Measurements from ENCODE around the gene ENTPD8. TPM values are rescaled to one million over a fixed set of nuclear protein-coding genes. Genes with fewer than 3 reads are reported as not detected.

The ENTPD8 gene
- total RNA-seq, 2 experiments from 2014 or later = not detected

DNA sequence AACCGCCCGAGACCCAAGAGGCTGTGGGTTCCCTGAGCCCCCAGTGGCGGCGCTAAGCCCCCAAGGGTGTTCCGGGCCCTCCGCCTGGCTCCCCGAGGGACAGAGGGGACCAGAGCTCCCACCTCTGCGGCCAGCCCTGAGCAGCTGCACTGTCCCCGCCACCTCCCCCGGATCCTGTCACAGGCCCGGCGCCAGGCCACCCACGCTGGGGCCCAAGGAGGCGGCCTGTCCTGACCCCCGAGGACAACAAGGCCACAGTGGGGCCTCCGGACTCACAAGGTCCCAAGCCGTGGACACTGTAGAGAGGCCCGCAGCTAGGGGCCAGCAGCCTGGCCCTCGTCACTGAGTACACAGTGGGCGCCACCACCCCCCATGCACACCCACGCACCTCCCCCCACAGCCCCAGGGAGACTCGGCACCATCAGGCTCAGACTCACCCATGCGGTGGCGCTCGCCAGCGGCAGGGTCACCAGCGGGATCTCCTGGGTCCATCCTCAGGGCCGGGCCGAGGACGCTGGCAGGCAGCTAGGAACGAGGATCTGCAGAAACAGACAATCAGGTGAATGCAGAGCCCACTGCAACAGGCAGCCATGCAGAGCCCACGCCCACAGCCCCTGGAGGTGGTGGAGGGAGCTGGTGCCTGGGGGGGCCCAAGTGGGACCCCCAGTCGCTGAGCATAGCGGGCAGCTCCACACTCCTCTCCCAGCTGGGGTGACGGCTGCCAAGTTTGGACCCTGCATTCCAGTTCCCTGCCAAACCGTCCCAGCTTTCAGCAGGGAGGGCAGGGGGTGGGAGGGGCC lies 46.1 kb downstream of the ENTPD8 start:
- peaks cover 20% of the 10 kb centered on the region for H3K4me1 Mint-ChIP-seq (ENCODE audit: low read depth)
- DNase-seq (no peak), ATAC-seq (no peak)
- no peak overlapping the region for H3K27ac Mint-ChIP-seq
- H3K4me3 Mint-ChIP-seq = no peak overlapping the region
- no peaks in the 10 kb centered on the region for H3K36me3 Mint-ChIP-seq (ENCODE audit: low read depth)
- intact Hi-C loops (cut with micrococcal nuclease) = no loop called here
- H3K9me3 Mint-ChIP-seq = no peaks in the 10 kb centered on the region
- ChIA-PET POLR2A (interaction anchor here (0.6 to 1.4 kb wide), 2 partner anchors 33 to 97 kb away, joined by 3 read pairs; no protein-coding TSS in a partner anchor), CTCF (interaction anchor here (1.2 kb wide), 1 partner anchor 132 kb away, joined by 3 read pairs; no protein-coding TSS in a partner anchor)
- H3K27me3 Mint-ChIP-seq = no peaks in the 10 kb centered on the region
- TF ChIP-seq, protein P1, sequence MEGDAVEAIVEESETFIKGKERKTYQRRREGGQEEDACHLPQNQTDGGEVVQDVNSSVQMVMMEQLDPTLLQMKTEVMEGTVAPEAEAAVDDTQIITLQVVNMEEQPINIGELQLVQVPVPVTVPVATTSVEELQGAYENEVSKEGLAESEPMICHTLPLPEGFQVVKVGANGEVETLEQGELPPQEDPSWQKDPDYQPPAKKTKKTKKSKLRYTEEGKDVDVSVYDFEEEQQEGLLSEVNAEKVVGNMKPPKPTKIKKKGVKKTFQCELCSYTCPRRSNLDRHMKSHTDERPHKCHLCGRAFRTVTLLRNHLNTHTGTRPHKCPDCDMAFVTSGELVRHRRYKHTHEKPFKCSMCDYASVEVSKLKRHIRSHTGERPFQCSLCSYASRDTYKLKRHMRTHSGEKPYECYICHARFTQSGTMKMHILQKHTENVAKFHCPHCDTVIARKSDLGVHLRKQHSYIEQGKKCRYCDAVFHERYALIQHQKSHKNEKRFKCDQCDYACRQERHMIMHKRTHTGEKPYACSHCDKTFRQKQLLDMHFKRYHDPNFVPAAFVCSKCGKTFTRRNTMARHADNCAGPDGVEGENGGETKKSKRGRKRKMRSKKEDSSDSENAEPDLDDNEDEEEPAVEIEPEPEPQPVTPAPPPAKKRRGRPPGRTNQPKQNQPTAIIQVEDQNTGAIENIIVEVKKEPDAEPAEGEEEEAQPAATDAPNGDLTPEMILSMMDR (IDR thresholded peaks at IDR 0.05) = no peak

DNA sequence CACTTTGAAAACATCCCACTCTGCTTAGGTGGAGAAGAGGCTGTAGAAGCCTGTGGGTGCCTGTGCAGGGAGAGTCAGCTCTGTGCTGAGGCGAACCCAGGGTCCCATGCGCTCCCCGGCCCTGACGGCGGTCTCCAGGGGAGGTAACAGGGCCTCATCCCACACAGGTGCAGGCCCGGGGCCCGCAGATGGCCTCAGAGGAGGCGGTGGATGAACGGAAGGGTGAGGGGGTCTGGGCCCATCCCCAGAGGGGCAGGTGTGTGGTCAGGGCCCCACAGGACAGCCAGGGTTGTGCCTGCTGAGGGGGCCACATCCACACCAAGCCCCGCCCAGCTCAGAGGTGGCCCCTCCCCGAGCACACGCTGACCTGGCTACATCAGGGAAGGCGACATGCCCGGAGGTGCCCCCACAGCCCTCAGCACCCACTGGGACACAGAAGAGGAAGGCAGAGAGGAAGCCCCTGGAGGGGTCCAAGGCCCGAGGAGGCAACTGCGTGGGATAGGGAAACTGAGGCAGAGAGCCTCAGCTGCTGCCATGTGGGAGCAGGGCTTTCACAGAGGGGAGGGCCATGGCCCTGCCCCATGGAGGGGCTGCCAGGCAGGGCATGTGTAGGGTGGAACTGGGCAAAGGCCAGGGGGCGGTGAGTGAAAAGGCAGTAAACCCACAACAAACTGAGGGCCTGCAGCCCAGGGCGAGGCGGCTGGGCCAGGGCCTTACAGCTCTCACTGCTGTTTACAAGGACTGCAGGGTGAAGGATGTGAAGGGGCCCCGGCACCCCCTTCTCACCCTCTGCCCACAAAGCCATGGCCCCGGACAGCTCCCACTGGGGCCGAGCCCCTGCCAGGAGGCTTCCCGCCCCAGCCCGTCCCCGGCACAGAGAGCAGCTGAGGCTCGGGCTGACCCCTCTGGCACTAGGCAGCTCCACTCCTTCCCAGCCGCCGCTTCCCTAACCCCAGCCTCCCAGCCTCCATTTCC lies 47.7 kb downstream of the ENTPD8 start:
- Mint-ChIP-seq H3K4me1 (ENCODE audit: low read depth) (peaks cover 16% of the 10 kb centered on the region), H3K27ac (no peak overlapping the region), H3K27me3 (no peaks in the 10 kb centered on the region), H3K36me3 (ENCODE audit: low read depth) (no peaks in the 10 kb centered on the region), H3K4me3 (no peak overlapping the region), H3K9me3 (no peaks in the 10 kb centered on the region)
- ChIA-PET POLR2A (interaction anchor here (1.4 kb wide), 1 partner anchor 99 kb away, joined by 3 read pairs; no protein-coding TSS in a partner anchor), CTCF (interaction anchor here (0.8 kb wide), 1 partner anchor 29 kb away, joined by 3 read pairs; the partner anchor contains the start of genes EXD3 and NOXA1)
- ATAC-seq = no peak
- DNase-seq = no peak
- intact Hi-C loops (cut with micrococcal nuclease) = no loop called here
- TF ChIP-seq, protein P1 (IDR thresholded peaks at IDR 0.05) = no peak

DNA sequence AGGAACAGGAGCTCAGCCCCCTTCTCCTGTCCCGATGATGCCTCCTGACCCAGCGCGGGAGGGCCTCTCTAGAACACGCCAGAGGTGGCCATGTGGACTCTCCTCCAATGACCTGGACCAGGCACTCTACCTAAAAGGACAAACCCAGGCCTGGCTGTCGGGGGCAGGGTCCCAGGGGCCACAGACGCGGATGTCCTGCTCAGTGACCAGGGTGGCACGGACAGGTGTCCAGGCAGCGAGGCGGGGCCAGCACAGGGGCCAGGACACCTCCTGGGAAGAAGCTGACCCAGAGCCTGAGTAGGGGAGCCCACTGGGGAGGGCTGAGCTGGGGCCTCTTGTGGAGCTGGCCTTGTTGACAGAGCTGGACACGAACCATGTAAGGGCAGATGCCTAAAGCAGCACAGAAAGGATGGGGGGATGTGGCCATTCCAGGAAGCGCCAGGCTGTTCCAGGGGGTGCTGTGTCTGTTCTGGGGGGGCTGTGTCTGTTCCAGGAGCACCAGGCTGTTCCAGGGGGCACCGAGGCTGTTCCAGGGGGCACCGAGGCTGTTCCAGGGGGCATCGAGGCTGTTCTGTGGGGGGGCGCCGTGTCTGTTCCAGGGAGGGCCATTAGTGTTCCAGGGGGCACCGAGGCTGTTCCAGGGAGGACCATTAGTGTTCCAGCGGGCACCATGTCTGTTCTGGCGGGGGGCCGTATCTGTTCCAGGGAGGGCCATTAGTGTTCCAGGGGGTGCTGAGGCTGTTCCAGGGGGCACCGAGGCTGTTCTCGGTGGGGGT lies 48.7 kb downstream of the ENTPD8 start:
- Mint-ChIP-seq H3K27me3 (no peaks in the 10 kb centered on the region), H3K36me3 (ENCODE audit: low read depth) (no peaks in the 10 kb centered on the region), H3K4me1 (ENCODE audit: low read depth) (peaks cover 9% of the 10 kb centered on the region), H3K27ac (no peak overlapping the region), H3K9me3 (no peaks in the 10 kb centered on the region), H3K4me3 (no peak overlapping the region)
- intact Hi-C loops (cut with micrococcal nuclease) = no loop called here
- CTCF ChIA-PET = interaction anchor here (1.4 kb wide), 1 partner anchor 90 kb away, joined by 3 read pairs; the partner anchor contains the start of gene NRARP
- no peak for DNase-seq
- ATAC-seq = no peak
- TF ChIP-seq, protein P1 (IDR thresholded peaks at IDR 0.05) = no peak
- POLR2A ChIA-PET = interaction anchor here (0.8 kb wide), 1 partner anchor 9 kb away, joined by 3 read pairs; no protein-coding TSS in a partner anchor

DNA sequence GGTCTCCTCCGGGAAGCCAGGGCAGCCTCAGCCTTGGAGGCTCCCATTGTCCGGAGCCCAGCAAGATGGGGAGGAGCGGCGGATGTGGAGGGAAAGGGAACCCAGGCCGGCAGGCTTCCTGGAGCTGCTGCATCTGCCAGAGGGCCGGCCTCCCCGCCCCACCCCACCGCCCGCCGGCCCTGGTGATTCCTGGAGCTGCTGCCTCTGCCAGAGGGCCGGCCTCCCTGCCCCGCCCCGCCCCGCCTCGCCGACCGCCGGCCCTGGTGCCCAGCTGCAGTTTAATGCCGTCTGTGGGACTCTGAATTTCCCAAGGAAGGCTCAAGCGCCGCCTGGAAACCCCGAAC lies 49.8 kb downstream of the ENTPD8 start:
- ChIA-PET POLR2A (no interaction called here), CTCF (interaction anchor here (1.4 kb wide), 1 partner anchor 89 kb away, joined by 3 read pairs; the partner anchor contains the start of gene NRARP)
- no peaks in the 10 kb centered on the region for H3K36me3 Mint-ChIP-seq (ENCODE audit: low read depth)
- no peaks in the 10 kb centered on the region for H3K27me3 Mint-ChIP-seq
- ATAC-seq (no peak), DNase-seq (no peak)
- TF ChIP-seq, protein P1 (IDR thresholded peaks at IDR 0.05) = no peak
- H3K4me3 Mint-ChIP-seq = no peak overlapping the region
- peaks cover 8% of the 10 kb centered on the region for H3K4me1 Mint-ChIP-seq (ENCODE audit: low read depth)
- intact Hi-C loops (cut with micrococcal nuclease) = no loop called here
- H3K9me3 Mint-ChIP-seq = no peaks in the 10 kb centered on the region
- no peak overlapping the region for H3K27ac Mint-ChIP-seq
